Hematopoietic multipotent progenitor cell (in vitro differentiated cells): Measurements from ENCODE around the gene ZNF341. TPM values are rescaled to one million over a fixed set of nuclear protein-coding genes. Genes with fewer than 3 reads are reported as not detected.

Experiments
- DNase-seq, 3 donors: peaks; one replicate each; pipeline ENCODE4 v3.0.0-alpha.2; 2011 to 2015; ENCODE audit warnings: low read depth in 2 of 3, low spot score in 2 of 3
- total RNA-seq: library from RNA; depleted of rRNA; stranded (reverse); fragments of >200 nt; gene quantifications from one replicate; pipeline ENCODE4 v1.2.3, GENCODE V29; 2012

Gene ZNF341
- total RNA-seq, 1 donor = 4.6 TPM

DNA sequence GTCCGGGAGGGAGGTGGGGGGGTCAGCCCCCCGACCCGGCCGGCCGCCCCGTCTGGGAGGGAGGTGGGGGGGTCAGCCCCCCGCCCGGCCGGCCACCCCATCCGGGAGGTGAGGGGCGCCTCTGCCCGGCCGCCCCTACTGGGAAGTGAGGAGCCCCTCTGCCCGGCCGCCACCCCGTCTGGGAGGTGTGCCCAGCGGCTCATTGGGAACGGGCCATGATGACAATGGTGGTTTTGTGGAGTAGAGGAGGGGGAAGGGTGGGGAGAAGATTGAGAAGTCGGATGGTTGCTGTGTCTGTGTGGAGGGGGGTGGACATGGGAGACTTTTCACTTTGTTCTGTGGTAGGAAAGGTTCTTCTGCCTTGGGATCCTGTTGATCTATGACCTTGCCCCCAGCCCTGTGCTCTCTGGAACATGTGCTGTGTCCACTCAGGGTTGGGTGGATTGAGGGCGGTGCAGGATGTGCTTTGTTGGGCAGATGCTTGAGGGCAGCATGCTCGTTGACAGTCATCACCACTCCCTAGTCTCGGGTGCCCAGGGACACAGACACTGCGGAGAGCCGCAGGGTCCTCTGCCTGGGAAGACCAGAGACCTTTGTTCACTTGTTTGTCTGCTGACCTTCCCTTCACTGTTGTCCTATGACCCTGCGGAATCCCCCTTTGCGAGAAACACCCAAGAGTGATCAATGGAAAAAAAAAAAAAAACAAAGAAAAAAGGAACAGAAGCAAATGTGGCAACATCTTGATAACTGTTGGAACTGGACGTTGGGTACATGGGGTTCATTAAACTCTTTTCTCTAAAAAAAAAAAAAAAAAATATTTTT lies 30.0 kb upstream of the ZNF341 start:
- no peak for DNase-seq

DNA sequence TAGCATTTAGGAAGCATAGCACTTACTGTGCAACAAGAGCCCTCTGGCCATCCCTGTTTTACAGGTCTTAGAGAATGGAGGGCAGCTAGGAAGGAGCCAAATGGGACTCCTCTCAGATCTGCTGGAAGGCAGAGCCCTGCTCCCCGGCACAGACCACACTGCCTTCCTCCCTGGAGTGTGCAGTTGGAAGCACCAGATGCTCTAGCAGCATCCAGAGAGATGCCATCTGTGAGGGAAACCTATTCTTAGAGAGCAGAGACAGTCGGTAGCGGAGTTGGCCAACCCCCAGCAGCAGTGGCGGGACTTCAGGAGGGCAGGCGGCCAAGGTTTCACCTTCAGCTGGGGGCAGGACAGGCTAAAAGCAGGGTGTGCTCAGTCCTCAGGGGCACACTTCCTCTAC lies 28.9 kb upstream of the ZNF341 start:
- DNase-seq = no peak

DNA sequence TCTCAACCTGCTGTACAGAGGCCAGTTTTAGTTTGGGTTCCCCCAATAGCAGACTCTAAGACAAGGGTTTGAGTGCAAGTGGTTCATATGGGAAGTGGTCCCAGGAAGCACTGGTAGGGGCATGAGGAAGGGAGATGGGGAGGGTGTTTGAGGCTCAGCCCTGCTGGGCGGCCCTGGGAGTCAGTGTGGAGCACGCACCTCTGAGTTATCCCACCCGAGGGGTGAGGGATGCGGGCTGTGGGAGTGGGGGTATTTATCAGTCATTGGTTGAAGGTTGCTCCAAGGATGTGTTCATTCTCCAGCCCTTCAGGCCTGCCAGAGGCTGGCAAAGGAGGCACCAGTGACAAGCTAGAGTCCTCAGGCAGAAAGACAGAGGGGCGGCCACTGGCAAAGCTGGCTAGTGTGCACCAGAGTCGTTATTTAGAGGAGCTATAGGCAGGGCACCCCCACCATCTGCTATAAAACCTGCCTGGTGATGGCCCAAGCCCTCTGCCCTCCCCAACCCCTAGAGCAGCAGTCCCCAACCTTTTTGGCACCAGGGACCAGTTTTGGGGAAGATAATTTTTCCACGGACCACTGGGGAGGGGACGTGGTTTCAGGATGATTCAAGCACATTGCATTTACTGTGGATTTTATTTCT lies 28.2 kb upstream of the ZNF341 start:
- DNase-seq = no peak

DNA sequence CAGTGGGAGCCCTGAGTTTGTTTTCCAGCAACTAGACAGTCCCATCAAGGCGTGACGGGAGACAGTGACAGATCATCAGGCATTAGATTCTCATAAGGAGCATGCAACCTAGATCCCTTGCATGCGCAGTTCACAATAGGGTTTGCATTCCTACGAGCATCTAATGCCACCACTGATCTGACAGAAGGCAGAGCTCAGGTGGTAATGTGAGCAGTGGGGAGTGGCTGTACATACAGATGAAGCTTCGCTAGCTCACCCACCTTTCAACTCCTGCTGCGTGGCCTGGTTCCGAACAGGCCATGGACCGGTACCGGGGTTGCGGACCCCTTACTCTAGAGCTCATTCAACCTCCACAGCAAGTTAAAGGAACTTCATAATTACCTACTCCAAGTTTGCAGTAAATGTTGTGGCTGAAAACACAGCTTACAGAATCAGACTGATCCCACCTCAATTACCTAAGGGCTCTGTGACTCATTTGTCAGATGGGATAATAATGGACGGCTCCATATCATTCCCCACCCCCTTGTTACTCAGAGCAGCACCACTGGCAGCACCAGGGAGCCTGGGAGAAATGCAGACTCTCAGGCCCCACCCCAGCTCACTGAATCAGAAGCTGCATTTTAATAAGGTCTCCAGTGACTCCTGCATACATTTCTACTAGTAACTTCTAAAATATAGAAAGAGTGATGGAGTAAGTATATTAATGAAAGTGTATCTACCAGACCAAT lies 27.4 kb upstream of the ZNF341 start:
- DNase-seq = no peak

DNA sequence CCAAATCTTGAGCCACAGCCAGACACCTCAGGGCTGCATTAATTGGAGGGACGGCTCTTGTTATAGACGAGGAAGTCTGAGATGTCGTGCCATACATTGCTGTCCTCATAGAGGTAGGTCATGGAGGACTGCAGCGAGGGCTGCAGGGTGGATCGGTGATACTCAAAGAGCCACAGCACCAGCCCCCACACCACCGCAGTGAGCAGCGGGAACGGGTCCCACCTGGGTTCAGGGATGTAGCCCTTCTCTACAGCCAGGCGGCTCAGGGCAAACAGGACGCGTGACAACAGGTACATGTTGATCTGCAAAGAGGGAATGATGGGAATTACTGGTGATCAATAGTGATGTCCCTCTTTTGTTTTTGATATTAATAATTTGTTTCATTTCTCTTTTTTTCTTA lies 24.1 kb upstream of the ZNF341 start:
- no peak for DNase-seq

DNA sequence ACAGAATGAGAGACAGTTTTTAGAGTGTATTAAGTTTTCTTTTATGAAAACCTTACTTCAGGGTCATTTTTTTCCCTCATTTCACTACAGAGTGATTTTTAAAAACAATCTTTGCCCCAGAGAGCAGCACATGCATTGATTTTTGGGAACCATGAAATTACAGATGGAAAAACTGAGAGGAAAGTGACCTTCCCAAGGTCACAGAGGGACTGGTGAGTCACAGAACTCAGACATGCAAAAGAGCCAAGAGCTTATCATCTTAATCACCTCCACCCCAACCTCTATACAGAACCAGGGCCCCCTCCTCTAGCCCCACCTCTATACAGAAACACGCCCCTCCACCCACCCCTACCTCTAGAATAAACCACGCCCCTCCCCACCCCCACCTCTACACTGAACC lies 22.4 kb upstream of the ZNF341 start:
- no peak for DNase-seq

DNA sequence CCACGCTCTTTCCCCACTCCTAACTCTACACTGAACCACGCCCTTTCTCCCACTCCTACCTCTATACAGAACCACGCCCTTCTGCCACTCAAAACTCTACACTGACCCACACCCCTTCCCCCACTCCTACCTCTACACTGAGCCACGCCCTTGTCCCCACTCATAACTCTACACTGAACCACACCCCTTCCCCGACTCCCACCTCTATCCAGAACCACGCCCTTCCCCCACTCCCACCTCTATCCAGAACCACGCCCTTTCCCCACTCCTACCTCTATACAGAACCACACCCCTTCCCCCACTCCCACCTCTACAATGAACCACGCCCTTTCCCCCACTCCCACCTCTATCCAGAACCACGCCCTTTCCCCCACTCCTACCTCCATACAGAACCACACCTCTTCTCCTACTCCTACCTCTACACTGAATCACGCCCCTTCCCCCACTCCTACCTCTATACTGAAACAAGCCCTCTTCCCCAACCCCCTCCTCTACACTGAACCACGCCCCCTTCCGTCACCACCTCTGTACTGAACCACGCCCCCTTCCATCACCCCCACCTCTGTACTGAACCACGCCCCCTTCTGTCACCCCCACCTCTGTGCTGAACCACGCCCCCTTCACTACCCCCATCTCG lies 21.8 kb upstream of the ZNF341 start:
- DNase-seq = no peak

DNA sequence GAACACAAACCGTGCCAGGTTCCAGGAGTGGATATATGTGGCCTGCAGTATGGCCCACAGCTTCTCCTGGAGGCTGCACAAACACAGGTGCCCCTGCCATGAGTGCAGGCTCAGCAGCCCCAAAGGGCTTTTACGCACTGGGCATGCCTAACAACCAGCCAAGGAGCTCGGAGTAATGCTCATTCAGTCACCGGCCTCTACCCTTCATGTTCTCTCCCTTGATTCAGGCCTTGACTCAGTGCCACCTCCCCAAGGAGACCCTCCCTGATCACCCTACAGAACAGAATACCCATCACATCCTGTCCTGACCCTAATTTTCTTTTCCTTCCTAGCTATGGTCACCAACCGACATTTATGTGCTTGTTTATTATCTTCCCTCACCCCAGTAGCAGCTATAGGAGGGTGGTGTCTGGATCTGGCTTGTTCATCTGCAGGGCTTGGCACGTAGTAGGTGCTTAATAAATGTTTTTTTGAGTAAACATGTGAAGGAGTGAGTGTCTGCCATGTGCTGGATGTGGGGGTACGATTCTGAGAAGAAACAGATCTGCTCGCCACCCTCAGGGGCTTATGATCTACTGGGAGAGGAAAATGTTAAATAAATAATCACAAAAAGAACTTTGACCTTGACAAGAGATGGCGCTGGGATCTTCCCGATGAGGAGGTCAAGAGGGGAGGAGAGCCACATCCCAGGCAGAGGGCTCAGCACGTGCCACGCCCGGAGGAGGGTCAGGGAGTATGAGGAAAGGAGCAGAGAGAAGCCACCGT lies 20.9 kb upstream of the ZNF341 start:
- DNase-seq = no peak

DNA sequence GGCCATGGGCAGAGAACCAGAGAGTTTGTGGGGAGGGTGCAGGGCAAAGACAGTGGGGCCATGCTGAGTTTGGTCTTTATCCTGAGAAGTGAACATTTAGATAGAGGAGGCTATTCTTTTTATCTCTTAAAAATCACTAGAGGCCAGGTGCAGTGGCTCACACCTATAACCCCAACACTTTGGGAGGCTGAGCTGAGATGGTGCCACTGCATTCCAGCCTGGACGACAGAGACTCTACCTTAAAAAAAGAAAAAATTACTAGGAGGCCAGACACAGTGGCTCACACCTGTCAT lies 20.4 kb upstream of the ZNF341 start:
- DNase-seq = no peak

DNA sequence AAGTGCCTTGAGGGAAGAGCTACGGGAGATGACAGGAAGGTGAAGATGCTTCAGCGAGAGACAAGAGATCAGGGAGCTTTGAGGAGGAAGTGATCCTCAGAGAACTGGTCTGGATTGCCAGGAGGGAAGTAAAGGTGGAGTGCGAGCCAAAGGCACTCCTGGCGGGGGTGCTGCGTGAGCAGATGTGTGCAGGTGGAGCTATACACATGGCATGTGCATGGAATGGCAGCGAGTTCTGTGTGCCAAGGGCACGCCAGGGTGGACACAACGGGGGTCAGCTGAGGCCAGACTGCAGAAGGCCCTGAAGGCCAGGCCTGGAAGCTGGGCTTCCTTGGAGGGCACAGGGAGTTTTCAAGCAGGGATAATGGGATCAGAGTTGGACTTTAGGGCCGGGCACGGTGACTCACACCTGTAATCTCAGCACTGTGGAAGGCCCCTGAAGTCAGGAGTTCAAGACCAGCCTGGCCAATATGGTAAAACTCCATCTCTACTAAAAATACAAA lies 17.9 kb upstream of the ZNF341 start:
- no peak for DNase-seq

DNA sequence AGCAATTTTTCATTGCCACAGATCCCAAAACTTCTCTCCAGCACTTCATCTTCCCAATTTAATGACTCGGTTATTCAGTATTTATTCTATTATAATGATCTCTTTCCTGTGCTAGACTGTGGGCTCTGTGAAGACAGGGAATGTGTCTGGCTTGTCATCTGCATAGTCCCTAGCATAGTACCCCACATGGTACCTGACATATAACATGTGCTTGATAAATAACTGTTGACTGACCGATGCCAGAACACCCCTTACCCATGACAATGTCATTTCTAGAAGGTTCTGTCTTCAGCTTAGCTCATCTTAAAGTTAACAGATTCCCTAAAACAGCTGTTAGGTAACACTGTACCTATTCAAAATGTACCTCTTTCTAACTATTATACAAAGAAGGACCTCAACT lies 15.3 kb upstream of the ZNF341 start:
- no peak for DNase-seq

DNA sequence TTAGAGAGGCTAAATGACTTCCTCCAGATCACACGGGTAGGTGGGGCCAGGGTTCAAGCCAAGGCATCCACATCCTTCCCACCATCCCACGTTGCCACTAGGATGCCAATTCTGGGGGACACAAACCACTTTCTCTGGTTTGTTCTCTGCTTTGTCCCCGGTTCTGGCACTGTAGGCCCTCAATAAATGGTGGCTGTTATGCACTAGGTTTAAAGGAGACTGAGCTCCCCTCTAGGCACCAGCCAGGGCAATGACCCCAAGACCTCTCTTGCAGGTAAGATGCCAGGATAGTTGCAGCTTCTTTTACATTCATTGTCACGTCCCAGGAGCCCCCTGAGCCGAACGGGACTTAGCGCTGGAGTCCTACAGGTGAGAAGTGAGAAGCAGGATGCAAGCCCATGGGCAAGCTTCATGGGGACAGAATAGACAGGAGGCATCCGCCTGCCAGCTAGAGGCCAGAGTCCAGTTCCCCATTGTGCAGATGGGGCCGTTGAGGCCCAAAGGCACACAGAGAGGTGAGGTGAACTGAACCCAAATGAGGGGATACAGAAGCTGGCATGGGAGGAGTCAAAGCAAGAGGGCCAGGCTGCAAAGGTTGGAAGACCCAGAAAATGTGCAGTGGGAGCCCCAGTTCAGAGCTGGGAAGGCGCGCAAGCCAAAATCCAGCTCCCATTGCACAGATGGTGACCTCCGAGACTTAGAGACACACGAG lies 12.4 kb upstream of the ZNF341 start:
- peak in 1 of 3 donors; percentile 11 for DNase-seq

DNA sequence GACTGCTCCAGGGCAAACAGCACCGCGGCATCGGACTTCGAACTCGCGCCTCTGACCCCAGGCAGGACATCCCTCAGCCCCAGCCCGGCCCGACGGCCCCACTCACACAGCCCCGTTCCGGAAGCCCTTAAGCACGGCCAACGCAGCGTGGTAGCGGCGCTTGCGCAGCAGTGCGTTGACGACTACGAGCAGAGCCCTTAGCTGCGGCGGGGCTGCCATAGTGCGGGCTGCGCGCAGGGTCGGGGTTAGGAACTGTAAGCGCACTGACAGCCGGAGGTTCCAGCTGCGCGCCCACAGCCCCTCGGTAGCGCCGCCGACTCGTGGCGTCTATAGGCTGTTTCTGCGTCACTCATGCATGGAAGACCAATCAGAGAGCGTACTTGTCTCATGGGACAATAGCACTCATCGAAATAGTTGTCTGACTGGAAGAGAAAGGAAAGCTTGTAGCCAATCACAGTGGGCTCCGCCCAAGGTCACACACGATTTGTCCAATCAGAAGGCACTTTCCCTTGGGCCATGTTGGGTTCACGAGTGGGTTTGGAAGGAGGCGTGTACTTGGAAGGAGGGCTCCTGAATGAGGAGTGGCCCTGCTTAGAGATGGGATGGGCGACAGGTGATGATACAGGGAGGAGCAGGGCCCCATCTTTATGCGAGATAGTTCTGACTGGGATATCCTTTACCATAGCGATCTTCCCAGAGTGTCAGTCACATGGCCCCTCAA lies 11.6 kb upstream of the ZNF341 start, which contains the start of gene PXMP4:
PXMP4 (minus strand) TSS at position 322 of the 721 bp plus-strand sequence; CDS start at position 219, 103 bp downstream.
- DNase-seq = peak; percentile 83 to 98 (median 95)

DNA sequence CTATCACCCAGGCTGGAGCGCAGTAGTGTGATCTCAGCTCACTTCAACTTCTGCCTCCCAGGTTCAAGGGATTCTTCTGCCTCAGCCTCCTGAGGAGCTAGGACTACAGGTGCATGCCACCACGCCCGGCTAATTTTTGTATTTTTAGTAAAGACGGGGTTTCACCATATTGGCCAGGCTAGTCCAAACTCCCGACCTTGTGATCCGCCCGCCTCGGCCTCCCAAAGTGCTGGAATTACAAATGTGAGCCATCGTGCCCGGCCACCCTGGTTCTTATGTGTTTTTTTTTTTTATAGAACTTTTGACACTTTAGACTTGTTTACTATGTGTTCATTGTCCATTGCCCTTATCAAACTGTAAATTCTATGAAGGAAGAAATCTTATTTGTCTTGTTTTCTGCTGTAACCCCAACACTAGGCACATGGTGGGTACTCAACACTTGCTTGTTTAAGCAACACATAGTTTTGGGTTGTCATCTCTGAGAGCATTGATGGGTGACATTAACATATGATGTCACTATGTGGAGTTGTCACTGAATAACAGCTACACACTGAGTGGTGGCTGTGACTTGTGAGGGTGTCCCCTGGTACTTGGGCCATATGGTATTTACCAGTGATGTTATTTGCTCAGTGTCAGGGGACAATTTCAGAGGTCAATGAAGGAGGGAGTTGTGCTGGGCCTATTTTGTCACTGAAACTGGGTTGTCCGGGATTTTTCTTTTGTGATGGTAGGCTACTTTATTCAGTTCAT lies 10.2 kb upstream of the ZNF341 start:
- DNase-seq = no peak

DNA sequence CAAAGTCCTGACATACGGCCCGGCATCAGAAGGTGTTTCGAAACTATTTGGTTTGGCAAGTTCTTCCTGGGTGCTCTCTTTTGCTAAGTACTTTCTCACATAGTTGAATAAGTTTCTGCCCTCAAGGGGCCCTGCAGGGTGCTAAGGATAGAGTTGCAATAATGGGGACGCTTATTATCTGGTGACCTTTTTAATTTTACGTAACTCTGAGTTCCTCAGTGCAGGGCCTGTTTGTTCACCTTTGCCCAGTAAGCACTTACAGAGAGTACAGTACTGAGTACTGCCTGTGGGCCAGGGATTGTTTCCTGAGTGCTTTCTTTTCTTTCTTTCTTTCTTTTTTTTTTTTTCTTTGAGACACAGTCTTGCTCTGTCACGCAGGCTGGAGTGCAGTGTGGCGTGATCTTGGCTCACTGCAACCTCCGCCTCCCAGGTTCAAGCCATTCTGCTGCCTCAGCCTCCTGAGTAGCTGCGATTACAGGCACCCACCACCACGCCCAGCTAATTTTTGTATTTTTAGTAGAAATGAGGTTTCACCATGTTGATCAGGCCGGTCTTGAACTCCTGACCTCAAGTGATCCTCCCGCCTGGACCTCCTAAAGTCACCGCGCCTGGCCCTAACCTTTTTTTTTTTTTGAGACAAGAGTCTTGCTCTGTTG lies 7.2 kb upstream of the ZNF341 start:
- no peak for DNase-seq

DNA sequence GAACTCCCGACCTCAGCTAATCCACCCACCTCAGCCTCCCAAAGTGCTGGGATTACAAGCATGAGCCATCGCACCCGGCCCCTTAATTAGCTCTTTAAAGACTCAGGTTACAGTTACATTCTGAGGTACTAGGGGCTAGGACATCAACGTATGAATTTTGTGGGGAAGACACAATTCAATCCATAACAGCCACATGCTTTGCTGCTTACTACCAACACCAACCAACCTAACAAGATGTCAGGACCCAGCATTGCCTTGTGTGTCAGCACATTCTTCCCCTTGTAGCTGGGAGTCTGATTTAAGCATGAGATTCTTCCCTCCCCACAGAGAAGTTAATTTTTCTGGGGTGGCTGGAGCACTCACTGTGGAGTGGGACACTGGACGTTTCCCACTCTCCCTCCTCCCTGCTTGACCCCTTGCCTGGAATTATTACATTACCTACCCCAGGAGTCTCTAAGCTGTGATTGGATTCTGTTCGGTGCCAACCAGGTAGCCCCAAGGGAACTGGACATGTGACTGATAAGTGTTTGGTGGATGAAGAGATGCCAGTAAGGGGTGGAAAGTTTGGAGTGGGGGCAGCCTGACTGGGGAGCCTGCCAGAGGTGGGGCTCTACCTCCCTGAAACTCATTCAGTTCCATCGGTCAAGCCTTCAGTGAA lies 6.1 kb upstream of the ZNF341 start:
- DNase-seq = no peak

DNA sequence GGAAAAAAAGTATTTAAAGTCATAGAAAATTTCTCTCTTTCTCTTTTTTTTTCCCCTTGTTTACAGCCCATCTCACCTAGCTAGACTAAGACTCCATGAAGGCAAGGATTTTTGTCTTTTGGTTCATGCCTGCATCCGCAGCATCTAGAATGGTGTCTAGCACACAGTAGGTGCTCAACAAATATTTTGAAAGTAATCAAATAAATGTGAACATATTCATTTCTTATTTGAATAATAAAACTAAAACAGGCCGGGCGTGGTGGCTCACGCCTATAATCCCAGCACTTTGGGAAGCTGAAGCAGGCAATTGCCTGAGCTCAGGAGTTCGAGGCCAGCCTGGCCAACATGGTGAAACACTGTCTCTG lies 4.7 kb upstream of the ZNF341 start:
- DNase-seq = no peak
